D721Med (cell line): ENCODE measurements around the gene DOP1A.

Experiments used
- DNase-seq: peaks from one replicate; pipeline ENCODE4 v3.0.0; 2011; ENCODE audit warnings: low spot score; ENCODE audit not compliant: insufficient read length
- FAIRE-seq: peaks from 2 replicates; lab custom pipeline; 2011; peaks lifted over from hg19 to GRCh38; lab: Jason Lieb, UNC
- TF ChIP-seq, protein P1 (sequence below): IDR thresholded peaks from 2 replicates; pipeline ENCODE4 v1.5.1; 2012; ENCODE audit warnings: mild to moderate bottlenecking, control low read depth; ENCODE audit not compliant: insufficient read depth; ENCODE audit errors: missing control alignments

DOP1A gene

GRCh38 chr6:83124553-83124952 is 57.1 kb downstream of the DOP1A start:
- DNase-seq (no peak), FAIRE-seq (no peak)
- TF ChIP-seq, protein P1, sequence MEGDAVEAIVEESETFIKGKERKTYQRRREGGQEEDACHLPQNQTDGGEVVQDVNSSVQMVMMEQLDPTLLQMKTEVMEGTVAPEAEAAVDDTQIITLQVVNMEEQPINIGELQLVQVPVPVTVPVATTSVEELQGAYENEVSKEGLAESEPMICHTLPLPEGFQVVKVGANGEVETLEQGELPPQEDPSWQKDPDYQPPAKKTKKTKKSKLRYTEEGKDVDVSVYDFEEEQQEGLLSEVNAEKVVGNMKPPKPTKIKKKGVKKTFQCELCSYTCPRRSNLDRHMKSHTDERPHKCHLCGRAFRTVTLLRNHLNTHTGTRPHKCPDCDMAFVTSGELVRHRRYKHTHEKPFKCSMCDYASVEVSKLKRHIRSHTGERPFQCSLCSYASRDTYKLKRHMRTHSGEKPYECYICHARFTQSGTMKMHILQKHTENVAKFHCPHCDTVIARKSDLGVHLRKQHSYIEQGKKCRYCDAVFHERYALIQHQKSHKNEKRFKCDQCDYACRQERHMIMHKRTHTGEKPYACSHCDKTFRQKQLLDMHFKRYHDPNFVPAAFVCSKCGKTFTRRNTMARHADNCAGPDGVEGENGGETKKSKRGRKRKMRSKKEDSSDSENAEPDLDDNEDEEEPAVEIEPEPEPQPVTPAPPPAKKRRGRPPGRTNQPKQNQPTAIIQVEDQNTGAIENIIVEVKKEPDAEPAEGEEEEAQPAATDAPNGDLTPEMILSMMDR = no peak

DNA sequence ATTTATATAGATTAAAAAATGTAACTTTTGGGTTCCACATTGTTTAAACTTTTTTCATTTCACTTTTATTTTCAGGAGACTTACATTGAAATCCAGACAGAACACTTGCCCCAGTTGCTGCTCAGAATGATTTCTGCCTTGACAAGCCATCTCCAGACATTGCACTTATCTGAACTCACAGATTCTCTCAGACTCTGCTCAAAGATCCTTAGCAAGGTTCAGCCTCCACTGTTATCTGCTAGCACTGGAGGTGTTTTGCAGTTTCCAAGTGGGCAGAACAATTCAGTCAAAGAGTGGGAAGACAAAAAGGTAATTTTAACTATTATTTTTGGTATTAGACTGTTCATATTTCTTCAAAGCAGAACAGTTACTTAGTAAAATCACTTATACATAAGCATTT is 58.0 kb downstream of the DOP1A start:
- TF ChIP-seq, protein P1 = no peak
- DNase-seq = no peak
- no peak for FAIRE-seq

DNA sequence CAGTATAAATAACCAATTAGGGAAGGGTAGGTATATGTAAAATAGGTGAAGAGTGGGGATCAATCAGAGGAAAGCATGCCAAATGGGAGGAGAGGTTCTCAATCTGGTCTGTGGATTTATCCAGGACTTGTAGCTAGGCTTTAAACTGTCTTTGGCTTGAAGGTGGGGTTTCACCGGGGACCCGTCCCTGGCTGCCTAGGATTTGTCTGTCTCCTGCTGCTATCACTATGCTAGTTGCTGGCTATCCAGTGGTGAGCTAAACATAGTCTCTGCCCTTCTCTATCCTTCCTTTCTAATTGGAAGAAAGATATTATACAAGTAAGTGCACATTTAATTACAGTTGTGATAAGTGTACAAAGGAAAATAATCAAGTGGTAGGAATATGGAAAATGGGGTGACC is 58.8 kb downstream of the DOP1A start:
- TF ChIP-seq, protein P1 = no peak
- no peak for DNase-seq
- FAIRE-seq = no peak

GRCh38 chr6:83126807-83127206 is 59.3 kb downstream of the DOP1A start:
- FAIRE-seq = no peak
- DNase-seq = no peak
- TF ChIP-seq, protein P1 = no peak

DNA sequence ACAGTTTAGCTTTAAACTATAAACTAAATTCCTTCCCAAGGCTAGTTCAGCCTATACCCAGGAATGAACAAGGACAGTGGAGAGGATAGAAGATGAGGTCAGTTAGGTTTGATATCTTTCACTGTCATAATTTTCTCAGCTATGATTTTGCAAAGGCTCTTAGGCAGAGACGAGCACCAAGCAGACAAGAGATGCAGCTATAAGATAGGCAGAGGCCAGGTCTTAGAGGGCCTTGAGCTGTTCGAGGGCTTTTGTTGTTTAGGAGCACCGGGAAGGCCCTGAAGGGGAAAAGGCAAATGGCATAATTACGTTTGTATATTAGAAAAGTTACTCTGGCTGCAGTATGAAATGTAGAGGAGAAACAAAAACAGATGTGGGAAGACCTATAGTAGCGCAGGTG is 59.8 kb downstream of the DOP1A start:
- DNase-seq (no peak), FAIRE-seq (no peak)
- TF ChIP-seq, protein P1 = no peak

DNA sequence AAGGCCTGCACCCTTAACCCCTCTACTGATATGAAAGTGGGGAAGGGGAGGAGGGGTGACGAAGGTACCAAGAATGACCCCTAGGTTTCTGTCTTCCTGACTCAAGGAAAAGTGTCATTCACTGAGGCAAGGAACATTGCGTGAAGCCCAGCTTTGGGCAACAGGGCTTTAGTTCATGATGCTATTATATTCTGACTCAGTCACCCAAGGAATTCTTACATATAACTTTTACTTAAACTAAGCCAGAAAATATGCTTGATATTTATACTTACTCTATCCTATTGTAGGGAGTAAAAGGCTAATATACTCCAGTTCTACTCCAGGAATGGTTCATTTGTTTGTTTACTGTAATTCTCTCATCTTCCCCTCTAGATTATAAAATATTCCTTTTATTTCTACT is 60.5 kb downstream of the DOP1A start:
- no peak for FAIRE-seq
- TF ChIP-seq, protein P1 = no peak
- no peak for DNase-seq

GRCh38 chr6:83132121-83132520 is 64.7 kb downstream of the DOP1A start:
- FAIRE-seq = no peak
- TF ChIP-seq, protein P1 = no peak
- DNase-seq = no peak
